WERI-Rb-1 (cell line): ENCODE data around the gene FAM83C.
"Not testable (repeated sequence)": the region's sequence is repeated elsewhere in the genome, so short reads cannot be mapped to it uniquely, and the experiment has no call there.

Experiments used
- DNase-seq: peaks from one replicate; pipeline ENCODE4 v3.0.0-alpha.2; 2020
- H3K27ac ChIP-seq: fragments of 250-450 bp; sonication (Bioruptor Pico); 2 replicates; pipeline ENCODE4 v1.5.1; 2020; ENCODE audit warnings: mild to moderate bottlenecking, moderate library complexity
- H3K27me3 ChIP-seq: fragments of 250-450 bp; sonication (Bioruptor Pico); 2 replicates; pipeline ENCODE4 v1.5.1; 2021; ENCODE audit warnings: mild to moderate bottlenecking, low read depth, moderate library complexity; ENCODE audit not compliant: insufficient read depth, severe bottlenecking
- H3K36me3 ChIP-seq: fragments of 250-450 bp; sonication (Bioruptor Pico); 2 replicates; pipeline ENCODE4 v1.5.1; 2020; ENCODE audit warnings: mild to moderate bottlenecking, moderate library complexity
- H3K4me3 ChIP-seq: 2 replicates; pipeline ENCODE4 v1.5.1; 2011; ENCODE audit warnings: low read depth, mild to moderate bottlenecking, control low read depth, low read length
- H3K9me3 ChIP-seq: fragments of 250-450 bp; sonication (Bioruptor Pico); 2 replicates; pipeline ENCODE4 v1.5.1; 2021; ENCODE audit warnings: mild to moderate bottlenecking, moderate library complexity; ENCODE audit not compliant: severe bottlenecking
- TF ChIP-seq, protein P1 (sequence below): IDR thresholded peaks from 2 replicates; pipeline ENCODE4 v1.5.1; 2011; ENCODE audit warnings: low read depth, mild to moderate bottlenecking, control low read depth, inconsistent platforms, low read length

Gene FAM83C

GRCh38 chr20:35260426-35260825, 31.8 kb downstream of the FAM83C start:
- H3K9me3 ChIP-seq, result no peaks in the 10 kb centered on the region
- TF ChIP-seq, protein P1, sequence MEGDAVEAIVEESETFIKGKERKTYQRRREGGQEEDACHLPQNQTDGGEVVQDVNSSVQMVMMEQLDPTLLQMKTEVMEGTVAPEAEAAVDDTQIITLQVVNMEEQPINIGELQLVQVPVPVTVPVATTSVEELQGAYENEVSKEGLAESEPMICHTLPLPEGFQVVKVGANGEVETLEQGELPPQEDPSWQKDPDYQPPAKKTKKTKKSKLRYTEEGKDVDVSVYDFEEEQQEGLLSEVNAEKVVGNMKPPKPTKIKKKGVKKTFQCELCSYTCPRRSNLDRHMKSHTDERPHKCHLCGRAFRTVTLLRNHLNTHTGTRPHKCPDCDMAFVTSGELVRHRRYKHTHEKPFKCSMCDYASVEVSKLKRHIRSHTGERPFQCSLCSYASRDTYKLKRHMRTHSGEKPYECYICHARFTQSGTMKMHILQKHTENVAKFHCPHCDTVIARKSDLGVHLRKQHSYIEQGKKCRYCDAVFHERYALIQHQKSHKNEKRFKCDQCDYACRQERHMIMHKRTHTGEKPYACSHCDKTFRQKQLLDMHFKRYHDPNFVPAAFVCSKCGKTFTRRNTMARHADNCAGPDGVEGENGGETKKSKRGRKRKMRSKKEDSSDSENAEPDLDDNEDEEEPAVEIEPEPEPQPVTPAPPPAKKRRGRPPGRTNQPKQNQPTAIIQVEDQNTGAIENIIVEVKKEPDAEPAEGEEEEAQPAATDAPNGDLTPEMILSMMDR, result no peak
- DNase-seq, result no peak
- no peaks in the 10 kb centered on the region for H3K27me3 ChIP-seq
- no peak overlapping the region for H3K27ac ChIP-seq
- peaks cover 20% of the 10 kb centered on the region for H3K36me3 ChIP-seq
- H3K4me3 ChIP-seq, result no peak overlapping the region

DNA sequence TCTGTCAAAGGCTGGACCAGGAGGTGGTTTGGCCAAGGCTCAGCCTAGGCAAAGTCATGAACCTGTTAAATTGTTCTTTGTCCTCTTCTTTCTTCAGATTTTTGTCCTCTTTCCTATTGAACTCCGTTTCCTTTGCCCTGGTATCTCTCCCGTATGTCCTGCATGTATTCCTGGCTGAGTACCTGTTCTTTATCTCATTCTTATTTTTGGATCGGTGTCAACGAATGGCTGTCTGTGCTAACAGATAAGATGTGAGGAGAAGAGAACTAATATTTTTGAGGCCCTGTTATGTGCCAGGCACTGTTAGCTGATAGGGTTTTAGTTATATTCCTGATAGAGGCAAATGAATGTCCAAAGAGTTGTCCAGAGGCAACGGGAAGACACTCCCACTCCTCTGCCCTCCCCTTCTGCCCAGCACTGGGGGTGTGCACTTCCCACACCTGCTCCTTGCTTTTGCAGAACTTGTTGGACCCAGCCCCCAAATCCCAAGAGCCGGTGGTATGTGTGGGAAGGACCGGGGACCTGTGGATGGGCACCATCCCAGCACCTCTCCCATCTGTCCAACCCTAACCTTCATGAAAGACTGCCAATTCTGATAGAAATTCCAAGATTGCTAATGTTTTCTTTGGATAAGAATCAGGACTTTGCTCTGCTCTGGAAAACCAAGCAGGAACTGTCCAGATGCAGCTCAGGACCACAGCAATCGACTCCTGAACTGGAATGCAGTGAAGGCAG, 34.9 kb downstream of the FAM83C start:
- DNase-seq, result no peak
- TF ChIP-seq, protein P1, result no peak
- Histone ChIP-seq H3K9me3 (no peaks in the 10 kb centered on the region), H3K36me3 (peaks cover 38% of the 10 kb centered on the region), H3K27me3 (no peaks in the 10 kb centered on the region), H3K4me3 (no peak overlapping the region), H3K27ac (no peak overlapping the region)

- H3K27ac ChIP-seq, result no peak overlapping the region
- H3K27me3 ChIP-seq, result no peaks in the 10 kb centered on the region
- peaks cover 53% of the 10 kb centered on the region for H3K36me3 ChIP-seq
- no peaks in the 10 kb centered on the region for H3K9me3 ChIP-seq
- TF ChIP-seq, protein P1, result no peak
- DNase-seq, result no peak
- H3K4me3 ChIP-seq, result no peak overlapping the region
Measured at GRCh38 chr20:35254448-35254999, 37.7 kb downstream of the FAM83C start.

DNA sequence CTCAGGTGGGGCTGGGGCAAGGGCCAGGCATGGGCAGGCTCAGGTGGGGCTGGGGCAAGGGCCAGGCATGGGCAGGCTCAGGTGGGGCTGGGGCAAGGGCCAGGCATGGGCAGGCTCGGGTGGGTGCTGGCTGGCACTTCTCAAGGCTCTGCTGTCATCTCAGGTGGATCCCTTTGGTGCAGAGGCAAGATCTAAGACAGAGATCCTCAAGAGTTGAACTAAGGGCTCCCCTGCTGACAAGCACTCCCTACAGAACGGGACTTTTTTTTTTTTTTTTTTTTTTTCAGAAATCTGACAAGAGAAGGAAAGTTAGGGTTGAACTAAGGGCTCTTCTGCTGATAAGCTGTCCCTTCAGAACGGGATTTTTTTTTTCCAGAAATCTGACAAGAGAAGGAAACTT, 39.2 kb downstream of the FAM83C start:
- Histone ChIP-seq H3K36me3 (peaks cover 58% of the 10 kb centered on the region), H3K27me3 (no peaks in the 10 kb centered on the region), H3K9me3 (no peaks in the 10 kb centered on the region), H3K4me3 (no peak overlapping the region), H3K27ac (no peak overlapping the region)
- TF ChIP-seq, protein P1, result no peak
- DNase-seq, result no peak

GRCh38 chr20:35252598-35252997, 39.6 kb downstream of the FAM83C start:
- H3K27me3 ChIP-seq, H3K9me3 ChIP-seq, DNase-seq, H3K27ac ChIP-seq, H3K4me3 ChIP-seq: not testable (repeated sequence)
- peaks cover 59% of the 10 kb centered on the region for H3K36me3 ChIP-seq

GRCh38 chr20:35252037-35252461, 40.2 kb downstream of the FAM83C start:
- H3K27ac ChIP-seq, result no peak overlapping the region
- peaks cover 59% of the 10 kb centered on the region for H3K36me3 ChIP-seq
- H3K27me3 ChIP-seq, result no peaks in the 10 kb centered on the region
- no peaks in the 10 kb centered on the region for H3K9me3 ChIP-seq
- H3K4me3 ChIP-seq, result no peak overlapping the region
- TF ChIP-seq, protein P1, result no peak
- no peak for DNase-seq
